B cell (primary cell): ENCODE data around the gene SUGCT. TPM values are rescaled to one million over a fixed set of nuclear protein-coding genes. Genes with fewer than 3 reads are reported as not detected.

ENCODE experiments used
- ATAC-seq: fragments of 200-7000 bp; cut with Tn5 transposase; one replicate; pipeline ENCODE4 v1.10.0; 2021; ENCODE audit warnings: low read depth, mild to moderate bottlenecking, moderate number of reproducible peaks, moderate library complexity
- CTCF ChIA-PET: fragments of 350-600 bp; sonication (Branson Sonifier 250); formaldehyde crosslinking; loops from one replicate; lab custom pipeline; 2021; ENCODE audit warnings: antibody characterized with exemption, inconsistent platforms; lab: Charles Lee
- POLR2A ChIA-PET: fragments of 350-600 bp; sonication (Branson Sonifier 250); formaldehyde crosslinking; loops from one replicate; lab custom pipeline; 2021; ENCODE audit warnings: antibody characterized with exemption; lab: Charles Lee
- DNase-seq: peaks from one replicate; pipeline ENCODE4 v3.0.0; 2013
- H2AFZ ChIP-seq: 2 replicates; pipeline ENCODE4 v1.6.1; 2012; ENCODE audit warnings: mild to moderate bottlenecking, low read depth, low read length; ENCODE audit not compliant: insufficient read depth, poor library complexity, severe bottlenecking
- H3K27ac ChIP-seq, 2 donors: 1 replicate in 1 of 2; 2 replicates in 1 of 2; pipeline ENCODE4 v1.5.1; 2012 to 2013; ENCODE audit warnings: low read length in 2 of 2, mild to moderate bottlenecking in 2 of 2, moderate library complexity in 1 of 2
- H3K27me3 ChIP-seq, 4 experiments: fragments of 200-600 bp in 1 of 4; sonication (generic) in 1 of 4; replicated peaks in 1 of 4; 1 replicate in 2 of 4; 2 replicates in 2 of 4; pipeline versions ENCODE4 v1.6.1 to v1.7.0; 2013 to 2016; ENCODE audit warnings: low read length in 3 of 4, mild to moderate bottlenecking in 2 of 4, mixed read lengths in 1 of 4, moderate library complexity in 1 of 4; ENCODE audit not compliant: insufficient read depth in 4 of 4, control insufficient read depth in 3 of 4; ENCODE audit errors: control extremely low read depth in 1 of 4
- H3K36me3 ChIP-seq, 2 experiments: replicated peaks in 1 of 2; 1 replicate in 1 of 2; 2 replicates in 1 of 2; pipeline versions ENCODE4 v1.6.1 to v1.7.1; 2013; ENCODE audit warnings: low read length in 1 of 2; ENCODE audit not compliant: insufficient read depth in 2 of 2, control insufficient read depth in 1 of 2; ENCODE audit errors: control extremely low read depth in 1 of 2, extremely low read depth in 1 of 2
- H3K4me1 ChIP-seq, 2 donors: fragments of 200-600 bp in 1 of 2; sonication (generic) in 1 of 2; 1 replicate in 1 of 2; 2 replicates in 1 of 2; pipeline versions ENCODE4 v1.5.1 to v1.6.1; 2013 to 2017; ENCODE audit warnings: low read length in 2 of 2; ENCODE audit not compliant: control insufficient read depth in 2 of 2, insufficient read depth in 2 of 2
- H3K4me2 ChIP-seq: replicated peaks from 2 replicates; pipeline ENCODE3; 2012; ENCODE audit warnings: mild to moderate bottlenecking, low read depth, low read length; ENCODE audit not compliant: poor library complexity, severe bottlenecking
- H3K4me3 ChIP-seq, 5 experiments: fragments of 200-600 bp in 1 of 5; sonication (generic) in 1 of 5; 1 replicate in 3 of 5; 2 replicates in 2 of 5; pipeline versions ENCODE4 v1.5.1 to v1.7.0; 2011 to 2016; ENCODE audit warnings: low read length in 4 of 5, mild to moderate bottlenecking in 4 of 5, low read depth in 2 of 5, control low read depth in 1 of 5, moderate library complexity in 1 of 5; ENCODE audit not compliant: insufficient read depth in 1 of 5; ENCODE audit errors: control extremely low read depth in 1 of 5, extremely low read depth in 1 of 5
- H3K79me2 ChIP-seq: fragments of 200-600 bp; sonication (generic); one replicate; pipeline ENCODE4 v1.6.0; 2016; ENCODE audit warnings: low read length; ENCODE audit not compliant: control insufficient read depth, insufficient read depth
- H3K9ac ChIP-seq: fragments of 200-600 bp; sonication (generic); 2 replicates; pipeline ENCODE4 v1.6.1; 2017; ENCODE audit warnings: mild to moderate bottlenecking, low read length, moderate library complexity
- H3K9me3 ChIP-seq, 3 donors: one replicate each; pipeline versions ENCODE4 v1.6.1 to v1.7.1; 2013; ENCODE audit warnings: low read length in 2 of 3; ENCODE audit not compliant: control insufficient read depth in 2 of 3, insufficient read depth in 1 of 3; ENCODE audit errors: control extremely low read depth in 1 of 3
- H4K20me1 ChIP-seq: 2 replicates; pipeline ENCODE4 v1.6.0; 2012; ENCODE audit warnings: mild to moderate bottlenecking, low read length; ENCODE audit not compliant: insufficient read depth, control insufficient read depth, poor library complexity, severe bottlenecking
- H3K27ac Mint-ChIP-seq: one replicate; pipeline ENCODE4 v1.8.0; 2021; ENCODE audit warnings: mixed read lengths
- H3K27me3 Mint-ChIP-seq: one replicate; pipeline ENCODE4 v1.8.0; 2021; ENCODE audit warnings: mixed read lengths
- H3K4me1 Mint-ChIP-seq: one replicate; pipeline ENCODE4 v1.8.0; 2021; ENCODE audit warnings: mixed read lengths
- H3K4me3 Mint-ChIP-seq: one replicate; pipeline ENCODE4 v1.8.0; 2021; ENCODE audit warnings: mixed read lengths
- H3K9me3 Mint-ChIP-seq: one replicate; pipeline ENCODE4 v1.8.0; 2022; ENCODE audit warnings: mixed read lengths; ENCODE audit not compliant: insufficient read depth
- CTCF ChIP-seq: fragments of 200-600 bp; IDR thresholded peaks from one replicate; pipeline ENCODE4 v1.8.0; 2022; ENCODE audit warnings: antibody characterized with exemption, mild to moderate bottlenecking
- EZH2 ChIP-seq: IDR thresholded peaks from 2 replicates; pipeline ENCODE4 v1.6.1; 2012; ENCODE audit warnings: borderline replicate concordance, low read depth, mild to moderate bottlenecking, moderate library complexity, low read length; ENCODE audit not compliant: insufficient read depth, poor library complexity, severe bottlenecking
- WGBS: methylation state at CpG from one replicate; pipeline ENCODE4 v1.1.5; 2013; ENCODE audit warnings: missing lambda C conversion rate; ENCODE audit not compliant: insufficient coverage; 5-methylcytosine and 5-hydroxymethylcytosine counted together
- intact Hi-C: fragments of 100-400 bp; cut with micrococcal nuclease; formaldehyde crosslinking; loops from one replicate; pipeline ENCODE4 v1.10.0; 2022
- polyA plus RNA-seq: library from polyadenylated mRNA; depleted of rRNA; stranded (reverse); fragments of >200 nt; gene quantifications from 2 replicates; pipeline ENCODE4 v1.2.3, GENCODE V29; 2012
- total RNA-seq, 2 donors: library from RNA; stranded (reverse); fragments of 120-200 nt in 1 of 2; gene quantifications; 1 replicate in 1 of 2; 2 replicates in 1 of 2; pipeline versions ENCODE4 v1.2.3 to v1.2.4, GENCODE V29; 2013 to 2022

The SUGCT gene
- total and polyA plus RNA-seq, 2 donors (not counting 1 experiment from before 2014, with no cell fraction given), result 0.19 to 0.86 TPM

- Histone ChIP-seq H2AFZ (no peak overlapping the region), H3K27ac (no peak overlapping the region), H3K27me3 (no peaks in the 10 kb centered on the region), H3K9me3 (peaks cover 4 to 9% (median 5%) of the 10 kb centered on the region in 3 donors), H3K36me3 (no peaks in the 10 kb centered on the region), H3K4me3 (no peak overlapping the region), H4K20me1 (no peaks in the 10 kb centered on the region), H3K79me2 (no peaks in the 10 kb centered on the region), H3K4me1 (no peaks in the 10 kb centered on the region), H3K9ac (no peak overlapping the region), H3K4me2 (no peak overlapping the region)
- ChIA-PET CTCF (no interaction called here), POLR2A (no interaction called here)
- Mint-ChIP-seq H3K4me3 (no peak overlapping the region), H3K4me1 (peaks cover 3% of the 10 kb centered on the region), H3K27me3 (no peaks in the 10 kb centered on the region), H3K27ac (no peak overlapping the region), H3K9me3 (no peaks in the 10 kb centered on the region)
- TF ChIP-seq CTCF (no peak), EZH2 (no peak)
- DNase-seq, result no peak
- no peak for ATAC-seq
- intact Hi-C loops, result no loop called here
Measured at GRCh38 chr7:40842641-40843040, 707.8 kb downstream of the SUGCT start.

- TF ChIP-seq EZH2, result no peak
- TF ChIP-seq CTCF, result no peak
- Mint-ChIP-seq H3K9me3 (no peaks in the 10 kb centered on the region), H3K27ac (no peak overlapping the region), H3K4me3 (no peak overlapping the region), H3K27me3 (no peaks in the 10 kb centered on the region), H3K4me1 (peaks cover 3% of the 10 kb centered on the region)
- no peaks in the 10 kb centered on the region for H4K20me1 ChIP-seq
- H3K36me3 ChIP-seq, result no peaks in the 10 kb centered on the region
- ChIA-PET CTCF (no interaction called here), POLR2A (no interaction called here)
- ATAC-seq (no peak), DNase-seq (no peak)
- no peak overlapping the region for H3K4me3 ChIP-seq
- WGBS, result 92% methylated on average over 8 of the region's 8 CpGs
- H3K4me1 ChIP-seq, result no peaks in the 10 kb centered on the region
- no peaks in the 10 kb centered on the region for H3K79me2 ChIP-seq
- H3K9ac ChIP-seq, result no peak overlapping the region
- H3K4me2 ChIP-seq, result no peak overlapping the region
- no peak overlapping the region for H3K27ac ChIP-seq
- no peak overlapping the region for H2AFZ ChIP-seq
- H3K27me3 ChIP-seq, result no peaks in the 10 kb centered on the region
- peaks cover 4 to 9% (median 5%) of the 10 kb centered on the region in 3 donors for H3K9me3 ChIP-seq
- intact Hi-C loops, result no loop called here
Measured at GRCh38 chr7:40843338-40843985, 708.7 kb downstream of the SUGCT start.
